ENCODE measurements around the gene TSPAN4. TPM values are rescaled to one million over a fixed set of nuclear protein-coding genes. Genes with fewer than 3 reads are reported as not detected.

The TSPAN4 gene
- total RNA-seq, 4 donors from 2014 or later = 25.1 to 75.0 (median 32.4) TPM

GRCh38 chr11:831961-832528 is 10.6 kb upstream of the TSPAN4 start:
- H3K4me1 ChIP-seq = peaks cover 40 to 83% (median 68%) of the 10 kb centered on the region in 4 donors

GRCh38 chr11:832529-833113 is 10.0 kb upstream of the TSPAN4 start, which contains the start of gene CD151:
TSS of gene CD151 (plus strand) at chr11:832952. CDS start at chr11:836070, 3,118 bp downstream.
- H3K4me3 ChIP-seq = peak within 1 kb of the TSS; percentile 54 to 86 (median 62)
- no peaks in the 10 kb centered on the region for H3K9me3 ChIP-seq
- peak within 1 kb of the TSS; percentile 88 to 95 (median 92) for H3K27ac ChIP-seq
- peak; percentile 76 for DNase-seq
- WGBS, 2 donors (ENCODE audit: low coverage in 1 of 2) = 3% methylated on average over 22 of the region's 67 CpGs; no CpG with 5 or more reads in 1 of the 2 donors
- peaks cover 40 to 83% (median 68%) of the 10 kb centered on the region in 4 donors for H3K4me1 ChIP-seq
- intact Hi-C loops (cut with DNase I; ENCODE audit: low total_unique reads) = no loop called here
- H3K27me3 ChIP-seq = peaks cover 44% of the 10 kb centered on the region
- H3K36me3 ChIP-seq = peaks cover 0 to 6% (median 3%) of the 10 kb centered on the region in 4 donors
- TF ChIP-seq POLR2A (IDR thresholded peaks at IDR 0.05) = no peak
- TF ChIP-seq CTCF (IDR thresholded peaks at IDR 0.05) = peak in 1 of 5 experiments; percentile 6
- TF ChIP-seq EP300 (IDR thresholded peaks at IDR 0.05; ENCODE audit: low read depth) = no peak
- TF ChIP-seq POLR2AphosphoS5 (IDR thresholded peaks at IDR 0.05) = peak in 2 of 3 donors; percentile 46 to 63
- in situ Hi-C loops (cut with MboI; ENCODE audit: low pct_ligation_motif_present in 1 of 4, low pct_unique_long_range_greater_than_20kb in 1 of 4, low sequenced_read_pairs in 3 of 4) = no loop called here

More at GRCh38 chr11:831961-832528, 10.6 kb upstream of the TSPAN4 start:
- peak overlapping the region; percentile 10 to 86 (median 60) for H3K4me3 ChIP-seq
- in situ Hi-C loops (cut with MboI; ENCODE audit: low pct_ligation_motif_present in 1 of 4, low pct_unique_long_range_greater_than_20kb in 1 of 4, low sequenced_read_pairs in 3 of 4) = no loop called here
- DNase-seq = no peak
- H3K36me3 ChIP-seq = peaks cover 0 to under 1% (median 0%) of the 10 kb centered on the region in 4 donors
- H3K27me3 ChIP-seq = peaks cover 50% of the 10 kb centered on the region
- WGBS, 2 donors (ENCODE audit: low coverage in 1 of 2) = 70% methylated on average over 23 of the region's 23 CpGs; no CpG with 5 or more reads in 1 of the 2 donors
- intact Hi-C loops (cut with DNase I; ENCODE audit: low total_unique reads) = no loop called here
- peak overlapping the region; percentile 88 to 95 (median 92) for H3K27ac ChIP-seq
- no peaks in the 10 kb centered on the region for H3K9me3 ChIP-seq
- no peak for TF ChIP-seq EP300 (IDR thresholded peaks at IDR 0.05; ENCODE audit: low read depth)
- TF ChIP-seq POLR2AphosphoS5 (IDR thresholded peaks at IDR 0.05) = no peak
- TF ChIP-seq CTCF (IDR thresholded peaks at IDR 0.05) = no peak
- TF ChIP-seq POLR2A (IDR thresholded peaks at IDR 0.05) = no peak

GRCh38 chr11:833114-833791 is 9.4 kb upstream of the TSPAN4 start:
- in situ Hi-C loops (cut with MboI; ENCODE audit: low pct_ligation_motif_present in 1 of 4, low pct_unique_long_range_greater_than_20kb in 1 of 4, low sequenced_read_pairs in 3 of 4) (no loop called here), intact Hi-C loops (cut with DNase I; ENCODE audit: low total_unique reads) (no loop called here)
- H3K4me3 ChIP-seq = peak overlapping the region; percentile 54 to 86 (median 62)
- H3K9me3 ChIP-seq = no peaks in the 10 kb centered on the region
- 1% methylated on average over 28 of the region's 55 CpGs; no CpG with 5 or more reads in 1 of the 2 donors for WGBS, 2 donors (ENCODE audit: low coverage in 1 of 2)
- H3K27ac ChIP-seq = peak overlapping the region; percentile 88 to 95 (median 92)
- TF ChIP-seq EP300 (IDR thresholded peaks at IDR 0.05; ENCODE audit: low read depth) (no peak), POLR2A (IDR thresholded peaks at IDR 0.05) (peak; percentile 79), POLR2AphosphoS5 (IDR thresholded peaks at IDR 0.05) (peak; percentile 15 to 75 (median 60)), CTCF (IDR thresholded peaks at IDR 0.05) (no peak)
- peaks cover 38% of the 10 kb centered on the region for H3K27me3 ChIP-seq
- peak; percentile 73 for DNase-seq
- H3K4me1 ChIP-seq = peaks cover 40 to 83% (median 68%) of the 10 kb centered on the region in 4 donors
- peaks cover 0 to 7% (median 3%) of the 10 kb centered on the region in 4 donors for H3K36me3 ChIP-seq

GRCh38 chr11:833849-834311 is 8.8 kb upstream of the TSPAN4 start:
- Histone ChIP-seq H3K9me3 (no peaks in the 10 kb centered on the region), H3K27ac (peak overlapping the region; percentile 88 to 95 (median 92)), H3K36me3 (peaks cover 0 to 7% (median 3%) of the 10 kb centered on the region in 4 donors), H3K4me1 (peaks cover 40 to 83% (median 68%) of the 10 kb centered on the region in 4 donors), H3K4me3 (peak overlapping the region; percentile 54 to 86 (median 62)), H3K27me3 (peaks cover 32% of the 10 kb centered on the region)
- intact Hi-C loops (cut with DNase I; ENCODE audit: low total_unique reads) (no loop called here), in situ Hi-C loops (cut with MboI; ENCODE audit: low pct_ligation_motif_present in 1 of 4, low pct_unique_long_range_greater_than_20kb in 1 of 4, low sequenced_read_pairs in 3 of 4) (no loop called here)
- no peak for TF ChIP-seq POLR2AphosphoS5 (IDR thresholded peaks at IDR 0.05)
- no peak for TF ChIP-seq EP300 (IDR thresholded peaks at IDR 0.05; ENCODE audit: low read depth)
- no peak for TF ChIP-seq POLR2A (IDR thresholded peaks at IDR 0.05)
- TF ChIP-seq CTCF (IDR thresholded peaks at IDR 0.05) = no peak
- DNase-seq = peak; percentile 56
- WGBS, 2 donors (ENCODE audit: low coverage in 1 of 2) = 29 to 38% methylated on average over 2 to 9 of the region's 9 CpGs
